ENCODE data around the gene KDM5A.
A peak's percentile ranks its signal among the peaks of the same experiment; 100 is the strongest.
"Not testable (repeated sequence)": the region's sequence is repeated elsewhere in the genome, so short reads cannot be mapped to it uniquely, and the experiment has no call there.

KDM5A gene

GRCh38 chr12:389142-390096 lies at the start of gene KDM5A:
KDM5A (minus strand) TSS chr12:389320; CDS start chr12:389091, 229 bp downstream.
- peak; percentile 96 for DNase-seq (ENCODE audit: low spot score)

DNA sequence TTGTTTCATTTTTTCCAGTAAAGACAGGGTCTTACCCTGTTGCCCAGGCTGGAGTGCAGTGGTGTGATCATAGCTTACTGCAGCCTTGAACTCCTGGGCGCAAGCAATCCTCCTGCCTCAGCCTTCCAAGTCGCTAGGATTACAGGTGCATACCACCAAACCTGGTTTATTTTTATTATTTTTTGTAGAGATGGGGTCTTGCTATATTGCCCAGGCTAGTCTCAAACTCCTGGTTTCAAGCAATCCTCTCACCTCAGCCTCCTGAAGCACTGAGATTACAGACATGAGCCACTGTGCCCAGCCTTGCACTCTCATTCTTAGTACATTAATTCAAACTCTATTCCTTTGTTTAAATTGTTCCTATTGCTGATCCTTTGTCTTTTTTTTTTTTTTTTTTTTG lies 46.6 kb upstream of the KDM5A start:
- not testable (repeated sequence) for DNase-seq (ENCODE audit: low spot score)

GRCh38 chr12:422526-422925 lies 33.4 kb upstream of the KDM5A start:
- DNase-seq (ENCODE audit: low spot score), result no peak

- DNase-seq (ENCODE audit: low spot score), result no peak
Observed at GRCh38 chr12:418432-418831, 29.3 kb upstream of the KDM5A start.

GRCh38 chr12:414859-415258 lies 25.7 kb upstream of the KDM5A start:
- DNase-seq (ENCODE audit: low spot score), result no peak

DNA sequence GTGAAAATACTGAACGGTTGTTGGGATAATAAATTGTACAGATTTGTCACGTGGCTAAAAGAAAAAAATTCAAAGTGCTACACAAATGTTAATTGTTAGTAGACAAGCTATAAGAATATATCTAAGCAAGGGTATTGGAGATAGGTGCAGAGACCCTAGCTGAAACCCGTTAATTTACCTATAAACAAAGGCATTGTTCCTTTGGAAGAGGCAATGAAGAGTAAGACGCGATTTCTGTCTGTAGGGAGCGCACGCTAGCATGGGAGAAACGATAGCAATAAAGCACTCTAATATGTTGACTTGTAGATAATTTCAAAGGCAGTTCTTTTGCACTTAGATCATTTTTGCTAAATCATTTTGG lies 12.9 kb upstream of the KDM5A start:
- DNase-seq (ENCODE audit: low spot score), result peak; percentile 27

GRCh38 chr12:401235-402028 lies 12.3 kb upstream of the KDM5A start, which contains the start of gene CCDC77:
CCDC77 (plus strand) TSS chr12:401644; CDS start chr12:409384, 7,740 bp downstream.
- peak; percentile 97 for DNase-seq (ENCODE audit: low spot score)

GRCh38 chr12:400828-401227 lies 11.7 kb upstream of the KDM5A start:
- no peak for DNase-seq (ENCODE audit: low spot score)

DNA sequence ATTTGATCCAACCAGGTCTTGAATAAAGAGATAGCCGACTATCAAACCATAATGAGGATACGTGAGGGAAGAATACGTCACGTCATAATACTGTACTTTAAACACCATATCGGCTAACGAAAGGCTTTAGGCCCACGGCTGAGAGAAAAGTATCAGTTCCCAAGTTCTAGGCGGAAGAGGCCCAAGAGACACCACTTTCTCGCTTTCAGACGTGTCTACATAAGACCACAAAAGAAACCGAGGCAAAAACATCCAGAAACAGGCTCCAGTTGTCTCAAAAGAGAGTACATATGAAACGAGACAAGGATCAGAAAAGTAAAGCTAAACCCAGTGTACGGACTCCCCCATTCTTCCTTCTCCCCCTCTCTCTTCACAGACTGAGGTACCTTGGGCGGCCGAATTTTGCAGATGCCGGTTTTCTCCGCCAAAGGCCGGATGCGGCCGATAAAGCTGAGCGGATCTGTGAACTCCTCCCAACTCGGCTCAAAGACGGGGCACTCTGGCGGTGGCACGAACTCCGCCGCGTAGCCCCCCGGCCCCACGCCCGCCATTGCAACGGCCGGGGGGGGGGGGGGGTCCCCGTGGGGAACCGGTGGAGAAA lies 479 bp downstream of the KDM5A start:
- DNase-seq (ENCODE audit: low spot score), result peak; percentile 26

- no peak for DNase-seq (ENCODE audit: low spot score)
Observed at GRCh38 chr12:388012-388411, 1.1 kb downstream of the KDM5A start.

DNA sequence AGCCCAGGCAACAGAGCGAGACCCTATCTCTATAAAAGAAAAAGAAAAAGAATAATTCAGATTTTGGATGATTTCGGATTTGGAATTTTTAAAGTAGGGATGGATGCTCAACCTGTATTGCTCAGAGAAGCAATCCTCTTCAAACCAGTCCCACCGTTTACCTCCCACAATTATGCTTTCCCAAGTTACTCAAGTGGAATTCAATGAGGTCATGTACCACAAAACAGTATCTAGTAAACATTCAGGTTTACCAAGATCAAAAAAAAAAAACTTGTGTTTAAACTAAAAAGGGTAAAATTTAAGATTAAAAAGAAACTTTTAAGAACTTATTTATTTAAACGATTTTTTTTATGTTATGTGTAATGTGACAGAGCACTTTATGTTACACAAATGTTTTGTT lies 2.5 kb downstream of the KDM5A start:
- DNase-seq (ENCODE audit: low spot score), result no peak

GRCh38 chr12:370739-371485 lies 18.2 kb downstream of the KDM5A start:
- not testable (repeated sequence) for DNase-seq (ENCODE audit: low spot score)

DNA sequence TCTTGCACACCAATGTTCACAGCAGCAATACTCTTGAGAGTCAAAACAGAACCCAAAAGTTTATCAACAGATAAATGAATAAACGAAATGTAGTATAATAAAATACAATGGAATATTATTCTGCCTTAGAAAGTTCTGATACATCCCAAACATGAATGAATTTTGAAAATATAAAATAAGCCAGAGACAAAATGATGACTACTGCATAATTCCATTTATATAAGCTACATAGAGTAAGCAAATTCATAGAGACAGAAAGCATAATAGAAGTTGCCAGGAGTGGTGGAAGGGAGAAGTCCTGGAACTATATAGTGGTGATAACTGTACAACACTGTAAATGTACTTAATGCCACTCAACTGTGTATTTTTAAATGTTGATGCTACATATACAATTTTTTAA lies 21.1 kb downstream of the KDM5A start:
- DNase-seq (ENCODE audit: low spot score), result no peak

DNA sequence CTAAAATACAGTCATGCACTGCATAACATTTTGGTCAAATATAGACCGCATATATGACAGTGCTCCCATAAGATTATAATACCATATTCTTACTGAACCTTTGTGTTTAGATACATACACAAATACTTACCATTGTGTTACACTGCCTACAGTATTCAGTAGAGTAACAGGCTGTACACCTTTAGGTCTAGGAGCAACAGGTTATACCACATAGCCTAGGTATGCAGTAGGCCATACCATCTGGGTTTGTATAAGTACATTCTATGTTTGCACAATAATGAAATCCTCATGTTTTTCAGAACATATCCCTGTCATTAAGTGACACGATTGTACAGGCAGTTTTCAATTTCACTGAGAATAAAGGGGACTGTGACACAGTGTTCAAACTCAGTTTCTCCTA lies 22.3 kb downstream of the KDM5A start:
- no peak for DNase-seq (ENCODE audit: low spot score)

DNA sequence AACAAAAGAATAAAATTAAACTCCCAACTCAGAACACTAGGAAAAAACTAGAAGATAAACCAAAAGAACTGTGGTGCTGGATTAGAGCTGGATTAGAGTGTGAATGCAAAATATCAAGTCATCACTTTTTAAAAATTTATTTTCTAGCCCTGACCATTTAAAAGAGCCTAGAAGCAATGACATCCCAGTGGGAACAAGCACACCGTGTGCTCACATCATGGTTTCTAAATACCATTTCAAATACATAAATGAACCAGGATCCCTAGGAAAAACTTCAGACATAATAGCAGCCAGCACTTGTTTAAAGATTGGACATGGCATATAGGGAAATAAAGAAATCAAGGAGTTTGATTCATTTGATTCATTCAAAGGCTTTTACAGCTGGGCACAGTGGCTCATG lies 30.0 kb downstream of the KDM5A start:
- DNase-seq (ENCODE audit: low spot score), result no peak

DNA sequence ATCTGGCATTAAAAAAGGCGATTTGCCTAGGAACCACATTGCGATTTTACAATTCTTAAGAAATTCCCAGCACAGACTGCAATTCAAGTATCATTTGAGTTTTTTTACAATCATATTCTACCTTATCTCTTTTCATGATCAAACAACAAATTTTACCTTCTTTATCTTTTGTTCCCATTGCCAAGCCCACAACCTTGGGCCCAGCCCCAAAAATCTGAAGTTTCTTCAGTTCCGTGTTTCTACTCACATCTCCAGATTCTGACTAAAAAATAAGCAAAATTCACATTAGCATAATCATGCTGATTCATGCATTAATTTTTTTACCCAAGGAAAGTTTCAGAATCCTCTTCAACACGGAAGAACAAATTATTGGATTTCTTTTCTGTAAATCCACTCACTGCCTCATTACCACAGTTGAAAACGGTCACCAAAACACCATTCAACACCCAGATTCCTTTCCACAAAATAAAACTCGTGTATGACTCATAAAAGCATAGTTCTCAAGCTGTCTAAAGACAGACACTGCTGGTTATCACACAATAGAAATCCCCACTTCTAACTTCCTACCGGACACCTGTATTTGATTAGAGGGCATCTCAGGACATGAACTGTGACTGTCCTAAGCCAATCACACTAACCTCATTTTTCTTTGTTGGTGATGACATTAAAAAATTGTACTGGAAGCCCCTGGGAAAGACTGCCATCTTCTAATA lies 32.7 kb downstream of the KDM5A start:
- DNase-seq (ENCODE audit: low spot score), result no peak

GRCh38 chr12:351197-351596 lies 37.9 kb downstream of the KDM5A start:
- not testable (repeated sequence) for DNase-seq (ENCODE audit: low spot score)

- not testable (repeated sequence) for DNase-seq (ENCODE audit: low spot score)
Observed at GRCh38 chr12:349625-350024, 39.5 kb downstream of the KDM5A start.

GRCh38 chr12:343036-343435 lies 46.1 kb downstream of the KDM5A start:
- not testable (repeated sequence) for DNase-seq (ENCODE audit: low spot score)

GRCh38 chr12:337039-337438 lies 52.1 kb downstream of the KDM5A start:
- no peak for DNase-seq (ENCODE audit: low spot score)

DNA sequence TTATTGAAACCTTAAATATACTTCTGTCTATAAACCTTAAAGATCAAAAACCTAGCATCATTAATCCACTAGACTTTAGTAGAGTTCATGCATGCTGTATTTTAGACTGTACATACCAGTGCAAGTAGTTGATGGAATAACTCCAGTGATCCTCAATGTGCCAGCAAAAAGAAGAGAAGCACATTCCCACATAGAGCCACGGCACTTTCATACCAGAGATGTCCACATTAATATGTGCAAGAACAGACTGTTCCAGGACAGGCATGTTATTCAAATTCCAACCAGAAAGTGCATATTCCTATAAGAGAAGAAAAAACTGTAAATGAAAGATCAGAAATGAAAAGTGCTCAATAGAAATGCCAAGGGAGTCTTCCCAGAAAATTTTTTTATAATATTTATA lies 55.0 kb downstream of the KDM5A start:
- DNase-seq (ENCODE audit: low spot score), result no peak
